H1 (cell line): Measurements from ENCODE around the gene KCNMA1. TPM values are rescaled to one million over a fixed set of nuclear protein-coding genes. Genes with fewer than 3 reads are reported as not detected.

Source experiments
- RAD21 ChIP-seq, 2 experiments: IDR thresholded peaks in 1 of 2; conservative IDR thresholded peaks in 1 of 2; 2 replicates each; pipeline ENCODE4 v1.6.1; 2011; ENCODE audit warnings: low read depth in 2 of 2, low read length in 2 of 2, improper control_type of control experiment in 1 of 2, inconsistent platforms in 1 of 2, mild to moderate bottlenecking in 1 of 2, moderate library complexity in 1 of 2
- SP1 ChIP-seq: IDR thresholded peaks from 2 replicates; pipeline ENCODE4 v1.6.1; 2011; ENCODE audit warnings: low read depth, low read length
- polyA plus RNA-seq, 7 experiments: library from polyadenylated mRNA; depleted of rRNA in 3 of 7; stranded (reverse) in 5 of 7; unstranded in 2 of 7; fragments of >200 nt in 5 of 7; fragments of 200-250 nt in 2 of 7; gene quantifications; 1 replicate in 5 of 7; 2 replicates in 1 of 7; 4 replicates in 1 of 7; pipeline versions ENCODE4 v1.2.1 to v1.2.3, GENCODE V29; 2011 to 2013; ENCODE audit warnings: missing spikeins in 2 of 7, mixed read lengths in 2 of 7
- total RNA-seq: library from RNA; stranded (reverse); fragmentation: NEBNext Ultra II Directional; extraction: Animal tissue kit (Norgen Biotek cat#: 25700); gene quantifications from 2 replicates; pipeline ENCODE4 v1.2.1, GENCODE V29; 2021
- TF ChIP-seq, protein P1 (sequence below): fragments of 300-600 bp; sonication (generic); IDR thresholded peaks from 2 replicates; pipeline ENCODE4 v1.7.1; 2012; ENCODE audit warnings: low read length, moderate library complexity, mild to moderate bottlenecking, inconsistent platforms; ENCODE audit not compliant: insufficient replicate concordance

KCNMA1 gene
- total and polyA plus RNA-seq, 2 of the 8 experiments (the other 6 are each of a cell fraction or from before 2014, with no cell fraction given), result 10.2 to 11.1 TPM

GRCh38 chr10:76992467-76992866 is 645.1 kb downstream of the KCNMA1 start (continued):
- TF ChIP-seq, protein P1, sequence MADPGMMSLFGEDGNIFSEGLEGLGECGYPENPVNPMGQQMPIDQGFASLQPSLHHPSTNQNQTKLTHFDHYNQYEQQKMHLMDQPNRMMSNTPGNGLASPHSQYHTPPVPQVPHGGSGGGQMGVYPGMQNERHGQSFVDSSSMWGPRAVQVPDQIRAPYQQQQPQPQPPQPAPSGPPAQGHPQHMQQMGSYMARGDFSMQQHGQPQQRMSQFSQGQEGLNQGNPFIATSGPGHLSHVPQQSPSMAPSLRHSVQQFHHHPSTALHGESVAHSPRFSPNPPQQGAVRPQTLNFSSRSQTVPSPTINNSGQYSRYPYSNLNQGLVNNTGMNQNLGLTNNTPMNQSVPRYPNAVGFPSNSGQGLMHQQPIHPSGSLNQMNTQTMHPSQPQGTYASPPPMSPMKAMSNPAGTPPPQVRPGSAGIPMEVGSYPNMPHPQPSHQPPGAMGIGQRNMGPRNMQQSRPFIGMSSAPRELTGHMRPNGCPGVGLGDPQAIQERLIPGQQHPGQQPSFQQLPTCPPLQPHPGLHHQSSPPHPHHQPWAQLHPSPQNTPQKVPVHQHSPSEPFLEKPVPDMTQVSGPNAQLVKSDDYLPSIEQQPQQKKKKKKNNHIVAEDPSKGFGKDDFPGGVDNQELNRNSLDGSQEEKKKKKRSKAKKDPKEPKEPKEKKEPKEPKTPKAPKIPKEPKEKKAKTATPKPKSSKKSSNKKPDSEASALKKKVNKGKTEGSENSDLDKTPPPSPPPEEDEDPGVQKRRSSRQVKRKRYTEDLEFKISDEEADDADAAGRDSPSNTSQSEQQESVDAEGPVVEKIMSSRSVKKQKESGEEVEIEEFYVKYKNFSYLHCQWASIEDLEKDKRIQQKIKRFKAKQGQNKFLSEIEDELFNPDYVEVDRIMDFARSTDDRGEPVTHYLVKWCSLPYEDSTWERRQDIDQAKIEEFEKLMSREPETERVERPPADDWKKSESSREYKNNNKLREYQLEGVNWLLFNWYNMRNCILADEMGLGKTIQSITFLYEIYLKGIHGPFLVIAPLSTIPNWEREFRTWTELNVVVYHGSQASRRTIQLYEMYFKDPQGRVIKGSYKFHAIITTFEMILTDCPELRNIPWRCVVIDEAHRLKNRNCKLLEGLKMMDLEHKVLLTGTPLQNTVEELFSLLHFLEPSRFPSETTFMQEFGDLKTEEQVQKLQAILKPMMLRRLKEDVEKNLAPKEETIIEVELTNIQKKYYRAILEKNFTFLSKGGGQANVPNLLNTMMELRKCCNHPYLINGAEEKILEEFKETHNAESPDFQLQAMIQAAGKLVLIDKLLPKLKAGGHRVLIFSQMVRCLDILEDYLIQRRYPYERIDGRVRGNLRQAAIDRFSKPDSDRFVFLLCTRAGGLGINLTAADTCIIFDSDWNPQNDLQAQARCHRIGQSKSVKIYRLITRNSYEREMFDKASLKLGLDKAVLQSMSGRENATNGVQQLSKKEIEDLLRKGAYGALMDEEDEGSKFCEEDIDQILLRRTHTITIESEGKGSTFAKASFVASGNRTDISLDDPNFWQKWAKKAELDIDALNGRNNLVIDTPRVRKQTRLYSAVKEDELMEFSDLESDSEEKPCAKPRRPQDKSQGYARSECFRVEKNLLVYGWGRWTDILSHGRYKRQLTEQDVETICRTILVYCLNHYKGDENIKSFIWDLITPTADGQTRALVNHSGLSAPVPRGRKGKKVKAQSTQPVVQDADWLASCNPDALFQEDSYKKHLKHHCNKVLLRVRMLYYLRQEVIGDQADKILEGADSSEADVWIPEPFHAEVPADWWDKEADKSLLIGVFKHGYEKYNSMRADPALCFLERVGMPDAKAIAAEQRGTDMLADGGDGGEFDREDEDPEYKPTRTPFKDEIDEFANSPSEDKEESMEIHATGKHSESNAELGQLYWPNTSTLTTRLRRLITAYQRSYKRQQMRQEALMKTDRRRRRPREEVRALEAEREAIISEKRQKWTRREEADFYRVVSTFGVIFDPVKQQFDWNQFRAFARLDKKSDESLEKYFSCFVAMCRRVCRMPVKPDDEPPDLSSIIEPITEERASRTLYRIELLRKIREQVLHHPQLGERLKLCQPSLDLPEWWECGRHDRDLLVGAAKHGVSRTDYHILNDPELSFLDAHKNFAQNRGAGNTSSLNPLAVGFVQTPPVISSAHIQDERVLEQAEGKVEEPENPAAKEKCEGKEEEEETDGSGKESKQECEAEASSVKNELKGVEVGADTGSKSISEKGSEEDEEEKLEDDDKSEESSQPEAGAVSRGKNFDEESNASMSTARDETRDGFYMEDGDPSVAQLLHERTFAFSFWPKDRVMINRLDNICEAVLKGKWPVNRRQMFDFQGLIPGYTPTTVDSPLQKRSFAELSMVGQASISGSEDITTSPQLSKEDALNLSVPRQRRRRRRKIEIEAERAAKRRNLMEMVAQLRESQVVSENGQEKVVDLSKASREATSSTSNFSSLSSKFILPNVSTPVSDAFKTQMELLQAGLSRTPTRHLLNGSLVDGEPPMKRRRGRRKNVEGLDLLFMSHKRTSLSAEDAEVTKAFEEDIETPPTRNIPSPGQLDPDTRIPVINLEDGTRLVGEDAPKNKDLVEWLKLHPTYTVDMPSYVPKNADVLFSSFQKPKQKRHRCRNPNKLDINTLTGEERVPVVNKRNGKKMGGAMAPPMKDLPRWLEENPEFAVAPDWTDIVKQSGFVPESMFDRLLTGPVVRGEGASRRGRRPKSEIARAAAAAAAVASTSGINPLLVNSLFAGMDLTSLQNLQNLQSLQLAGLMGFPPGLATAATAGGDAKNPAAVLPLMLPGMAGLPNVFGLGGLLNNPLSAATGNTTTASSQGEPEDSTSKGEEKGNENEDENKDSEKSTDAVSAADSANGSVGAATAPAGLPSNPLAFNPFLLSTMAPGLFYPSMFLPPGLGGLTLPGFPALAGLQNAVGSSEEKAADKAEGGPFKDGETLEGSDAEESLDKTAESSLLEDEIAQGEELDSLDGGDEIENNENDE, result no peak
- TF ChIP-seq RAD21 (IDR thresholded peaks at IDR 0.05 in 1 of 2, conservative IDR thresholded peaks at IDR 0.05 in 1 of 2; ENCODE audit: low read depth in 2 of 2, low read length in 2 of 2) (no peak), SP1 (no peak)
